Measurements from ENCODE around the gene DMPK. TPM values are rescaled to one million over a fixed set of nuclear protein-coding genes. Genes with fewer than 3 reads are reported as not detected.

Gene DMPK
- total and polyA plus RNA-seq, 9 of the 15 experiments (the other 6 are each of a cell fraction or from before 2014, with no cell fraction given): 0.24 to 31.3 (median 7.3) TPM

DNA sequence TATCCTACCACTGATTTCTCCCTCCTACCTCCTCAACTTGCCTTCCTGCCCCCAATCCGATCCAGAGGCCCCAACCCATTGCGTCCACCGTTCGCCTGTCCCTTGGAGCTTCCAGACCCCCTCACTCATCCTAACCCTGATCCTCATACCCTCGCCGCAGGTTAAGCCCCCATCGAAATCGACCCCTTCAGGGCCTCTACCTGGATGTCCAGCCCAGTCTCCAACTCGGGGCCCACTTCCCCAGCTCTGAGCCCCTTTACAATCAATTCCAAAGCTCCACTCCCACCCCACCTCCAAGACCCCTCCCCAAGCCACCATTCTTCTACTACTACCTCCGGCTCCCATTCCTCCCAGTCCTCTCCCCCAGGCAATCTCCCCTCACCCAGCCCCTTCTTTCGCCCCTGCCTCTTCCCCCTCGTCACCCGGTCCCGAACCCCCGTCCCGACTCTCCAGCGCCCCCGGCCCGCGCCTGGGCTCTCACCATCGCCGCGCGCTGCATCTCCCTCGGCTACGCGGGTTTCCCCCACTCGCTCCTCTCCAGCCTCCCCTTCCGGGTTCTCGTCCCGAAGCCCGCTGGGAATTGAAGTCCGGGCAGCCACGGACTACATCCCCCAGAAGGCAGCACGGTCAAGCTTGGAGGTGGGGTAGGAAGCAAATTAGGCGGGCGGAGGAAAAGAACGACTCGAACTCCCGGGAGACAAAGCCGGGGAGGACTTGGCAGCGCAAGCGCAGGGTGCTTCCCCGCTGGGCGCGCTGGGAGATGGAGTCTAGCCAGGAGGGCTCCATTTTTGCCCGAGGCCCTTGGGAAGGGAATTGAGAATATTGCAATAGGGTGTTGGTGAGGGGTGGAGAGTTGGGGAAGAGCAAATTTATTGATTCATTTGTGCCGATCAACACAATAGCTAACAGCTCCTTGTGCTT, 51.7 kb downstream of the DMPK start, which contains the start of gene FBXO46 (continued):
- TF ChIP-seq, protein P1, sequence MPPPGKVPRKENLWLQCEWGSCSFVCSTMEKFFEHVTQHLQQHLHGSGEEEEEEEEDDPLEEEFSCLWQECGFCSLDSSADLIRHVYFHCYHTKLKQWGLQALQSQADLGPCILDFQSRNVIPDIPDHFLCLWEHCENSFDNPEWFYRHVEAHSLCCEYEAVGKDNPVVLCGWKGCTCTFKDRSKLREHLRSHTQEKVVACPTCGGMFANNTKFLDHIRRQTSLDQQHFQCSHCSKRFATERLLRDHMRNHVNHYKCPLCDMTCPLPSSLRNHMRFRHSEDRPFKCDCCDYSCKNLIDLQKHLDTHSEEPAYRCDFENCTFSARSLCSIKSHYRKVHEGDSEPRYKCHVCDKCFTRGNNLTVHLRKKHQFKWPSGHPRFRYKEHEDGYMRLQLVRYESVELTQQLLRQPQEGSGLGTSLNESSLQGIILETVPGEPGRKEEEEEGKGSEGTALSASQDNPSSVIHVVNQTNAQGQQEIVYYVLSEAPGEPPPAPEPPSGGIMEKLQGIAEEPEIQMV (tag; conservative IDR thresholded peaks at IDR 0.05; ENCODE audit: low read depth): no peak
- no peak for TF ChIP-seq SAFB (IDR thresholded peaks at IDR 0.05; ENCODE audit: borderline replicate concordance, low read depth, low read length)
- TF ChIP-seq PURB (CRISPR knock-in tag; IDR thresholded peaks at IDR 0.05; ENCODE audit: low read depth): no peak
- TF ChIP-seq, protein P2, sequence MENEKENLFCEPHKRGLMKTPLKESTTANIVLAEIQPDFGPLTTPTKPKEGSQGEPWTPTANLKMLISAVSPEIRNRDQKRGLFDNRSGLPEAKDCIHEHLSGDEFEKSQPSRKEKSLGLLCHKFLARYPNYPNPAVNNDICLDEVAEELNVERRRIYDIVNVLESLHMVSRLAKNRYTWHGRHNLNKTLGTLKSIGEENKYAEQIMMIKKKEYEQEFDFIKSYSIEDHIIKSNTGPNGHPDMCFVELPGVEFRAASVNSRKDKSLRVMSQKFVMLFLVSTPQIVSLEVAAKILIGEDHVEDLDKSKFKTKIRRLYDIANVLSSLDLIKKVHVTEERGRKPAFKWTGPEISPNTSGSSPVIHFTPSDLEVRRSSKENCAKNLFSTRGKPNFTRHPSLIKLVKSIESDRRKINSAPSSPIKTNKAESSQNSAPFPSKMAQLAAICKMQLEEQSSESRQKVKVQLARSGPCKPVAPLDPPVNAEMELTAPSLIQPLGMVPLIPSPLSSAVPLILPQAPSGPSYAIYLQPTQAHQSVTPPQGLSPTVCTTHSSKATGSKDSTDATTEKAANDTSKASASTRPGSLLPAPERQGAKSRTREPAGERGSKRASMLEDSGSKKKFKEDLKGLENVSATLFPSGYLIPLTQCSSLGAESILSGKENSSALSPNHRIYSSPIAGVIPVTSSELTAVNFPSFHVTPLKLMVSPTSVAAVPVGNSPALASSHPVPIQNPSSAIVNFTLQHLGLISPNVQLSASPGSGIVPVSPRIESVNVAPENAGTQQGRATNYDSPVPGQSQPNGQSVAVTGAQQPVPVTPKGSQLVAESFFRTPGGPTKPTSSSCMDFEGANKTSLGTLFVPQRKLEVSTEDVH (IDR thresholded peaks at IDR 0.05; ENCODE audit: low read depth, partially characterized antibody): peak; percentile 78
- TF ChIP-seq TCF7L2 (IDR thresholded peaks at IDR 0.05; ENCODE audit: low read depth, low read length): no peak
- no peak for TF ChIP-seq ZSCAN32 (CRISPR knock-in tag; IDR thresholded peaks at IDR 0.05)
- TF ChIP-seq KDM1A (IDR thresholded peaks at IDR 0.05): no peak
- no peak for TF ChIP-seq MTA3 (IDR thresholded peaks at IDR 0.05; ENCODE audit: borderline replicate concordance)
- TF ChIP-seq, protein P3, sequence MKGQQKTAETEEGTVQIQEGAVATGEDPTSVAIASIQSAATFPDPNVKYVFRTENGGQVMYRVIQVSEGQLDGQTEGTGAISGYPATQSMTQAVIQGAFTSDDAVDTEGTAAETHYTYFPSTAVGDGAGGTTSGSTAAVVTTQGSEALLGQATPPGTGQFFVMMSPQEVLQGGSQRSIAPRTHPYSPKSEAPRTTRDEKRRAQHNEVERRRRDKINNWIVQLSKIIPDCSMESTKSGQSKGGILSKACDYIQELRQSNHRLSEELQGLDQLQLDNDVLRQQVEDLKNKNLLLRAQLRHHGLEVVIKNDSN (CRISPR knock-in tag; IDR thresholded peaks at IDR 0.05): no peak
- TF ChIP-seq CREB1 (IDR thresholded peaks at IDR 0.05): peak; percentile 54; the same call in 1 of the 2 replicates
- peak; percentile 74; the same call in 1 of the 2 replicates for TF ChIP-seq CREB1 (CRISPR knock-in tag; IDR thresholded peaks at IDR 0.05)
- TF ChIP-seq ZC3H4 (CRISPR knock-in tag; IDR thresholded peaks at IDR 0.05; ENCODE audit: borderline replicate concordance): no peak
- no peak for TF ChIP-seq SIN3B (IDR thresholded peaks at IDR 0.05; ENCODE audit: low read depth)
- no peak for TF ChIP-seq RBM14 (IDR thresholded peaks at IDR 0.05; ENCODE audit: borderline replicate concordance, insufficient read depth, low read depth, low read length)
- no peak for TF ChIP-seq SRSF1 (IDR thresholded peaks at IDR 0.05; ENCODE audit: low read depth, low read length)
- peak; percentile 92 for TF ChIP-seq RBFOX2 (IDR thresholded peaks at IDR 0.05; ENCODE audit: low read depth, low read length)
- TF ChIP-seq, protein P4, sequence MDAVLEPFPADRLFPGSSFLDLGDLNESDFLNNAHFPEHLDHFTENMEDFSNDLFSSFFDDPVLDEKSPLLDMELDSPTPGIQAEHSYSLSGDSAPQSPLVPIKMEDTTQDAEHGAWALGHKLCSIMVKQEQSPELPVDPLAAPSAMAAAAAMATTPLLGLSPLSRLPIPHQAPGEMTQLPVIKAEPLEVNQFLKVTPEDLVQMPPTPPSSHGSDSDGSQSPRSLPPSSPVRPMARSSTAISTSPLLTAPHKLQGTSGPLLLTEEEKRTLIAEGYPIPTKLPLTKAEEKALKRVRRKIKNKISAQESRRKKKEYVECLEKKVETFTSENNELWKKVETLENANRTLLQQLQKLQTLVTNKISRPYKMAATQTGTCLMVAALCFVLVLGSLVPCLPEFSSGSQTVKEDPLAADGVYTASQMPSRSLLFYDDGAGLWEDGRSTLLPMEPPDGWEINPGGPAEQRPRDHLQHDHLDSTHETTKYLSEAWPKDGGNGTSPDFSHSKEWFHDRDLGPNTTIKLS (IDR thresholded peaks at IDR 0.05; ENCODE audit: borderline replicate concordance, low read depth): peak; percentile 98
- TF ChIP-seq ZFP36 (IDR thresholded peaks at IDR 0.05; ENCODE audit: low read depth, low read length, partially characterized antibody): no peak
- no peak for TF ChIP-seq ZNF696 (CRISPR knock-in tag; conservative IDR thresholded peaks at IDR 0.05)
- no peak for TF ChIP-seq RBM34 (IDR thresholded peaks at IDR 0.05; ENCODE audit: borderline replicate concordance, insufficient read depth, low read length)
- TF ChIP-seq EP400 (IDR thresholded peaks at IDR 0.05): peak; percentile 47
- no peak for TF ChIP-seq MAFK (IDR thresholded peaks at IDR 0.05; ENCODE audit: low read length)

Measured in K562 (cell line).